OCI-LY1 (cell line): ENCODE measurements around the gene FAM114A1.

Experiments used
- H2AFZ ChIP-seq: fragments of 200-600 bp; sonication (generic), shearing (Covaris generic); 2 replicates; pipeline ENCODE4 v1.6.0; 2014; ENCODE audit warnings: antibody characterized with exemption, mild to moderate bottlenecking, low read length
- H3F3A ChIP-seq: fragments of 200-600 bp; sonication (generic), shearing (Covaris generic); 2 replicates; pipeline ENCODE4 v1.6.0; 2014; ENCODE audit warnings: mild to moderate bottlenecking, antibody characterized with exemption, low read length, moderate library complexity; ENCODE audit not compliant: insufficient read depth
- H3K27ac ChIP-seq: fragments of 200-600 bp; sonication (generic); 2 replicates; pipeline ENCODE4 v1.5.1; 2014; ENCODE audit warnings: low read length, mixed run types, mild to moderate bottlenecking, low read depth; ENCODE audit not compliant: poor library complexity, severe bottlenecking
- H3K27me3 ChIP-seq: fragments of 200-600 bp; sonication (generic); 2 replicates; pipeline ENCODE4 v1.6.0; 2014; ENCODE audit warnings: antibody characterized with exemption, mild to moderate bottlenecking, low read length, moderate library complexity; ENCODE audit not compliant: insufficient read depth
- H3K36me3 ChIP-seq: fragments of 200-600 bp; sonication (generic); 2 replicates; pipeline ENCODE4 v1.6.1; 2014; ENCODE audit warnings: mild to moderate bottlenecking, antibody characterized with exemption, low read length, moderate library complexity, mixed read lengths; ENCODE audit not compliant: insufficient read depth
- H3K4me1 ChIP-seq: fragments of 200-600 bp; sonication (generic); 2 replicates; pipeline ENCODE4 v1.5.1; 2014; ENCODE audit warnings: mild to moderate bottlenecking, low read length, moderate library complexity; ENCODE audit not compliant: insufficient read depth, severe bottlenecking
- H3K4me2 ChIP-seq: fragments of 200-600 bp; sonication (generic), shearing (Covaris generic); 2 replicates; pipeline ENCODE4 v1.6.1; 2014; ENCODE audit warnings: low read length
- H3K4me3 ChIP-seq: fragments of 200-600 bp; sonication (generic); 2 replicates; pipeline ENCODE4 v1.5.1; 2014; ENCODE audit warnings: low read length, low read depth, mild to moderate bottlenecking, mixed read lengths; ENCODE audit not compliant: poor library complexity, severe bottlenecking
- H3K79me2 ChIP-seq: fragments of 200-600 bp; shearing (Covaris generic); 2 replicates; pipeline ENCODE4 v1.6.1; 2016; ENCODE audit warnings: mixed run types, low read length, mixed read lengths; ENCODE audit not compliant: insufficient read depth
- H3K9ac ChIP-seq: fragments of 200-600 bp; sonication (generic), shearing (Covaris generic); 2 replicates; pipeline ENCODE4 v1.6.1; 2014; ENCODE audit warnings: mild to moderate bottlenecking, low read length, mixed read lengths
- H3K9me2 ChIP-seq: fragments of 200-600 bp; sonication (generic), shearing (Covaris generic); 2 replicates; pipeline ENCODE4 v1.6.1; 2014; ENCODE audit warnings: low read depth, mild to moderate bottlenecking, low read length, mixed read lengths
- H3K9me3 ChIP-seq: fragments of 200-600 bp; shearing (Covaris generic); 2 replicates; pipeline ENCODE4 v1.6.1; 2014; ENCODE audit warnings: low read length, mixed read lengths
- H4K20me1 ChIP-seq: fragments of 200-600 bp; sonication (generic), shearing (Covaris generic); 2 replicates; pipeline ENCODE4 v1.6.0; 2016; ENCODE audit warnings: mild to moderate bottlenecking, low read length; ENCODE audit not compliant: insufficient read depth
- CTCF ChIP-seq: fragments of 200-600 bp; sonication (generic), shearing (Covaris generic); IDR thresholded peaks from 2 replicates; pipeline ENCODE4 v1.5.1; 2017; ENCODE audit warnings: mild to moderate bottlenecking, antibody characterized with exemption, low read length, moderate library complexity, mixed read lengths
- EZH2 ChIP-seq: fragments of 200-600 bp; sonication (generic), shearing (Covaris generic); IDR thresholded peaks from 2 replicates; pipeline ENCODE4 v1.8.0; 2017; ENCODE audit warnings: borderline replicate concordance, mixed run types, mild to moderate bottlenecking, antibody characterized with exemption, low read length, moderate library complexity, mixed read lengths

Gene FAM114A1

GRCh38 chr4:38872620-38873019, 5.0 kb downstream of the FAM114A1 start:
- H3K4me3 ChIP-seq, result no peak overlapping the region
- H3K4me2 ChIP-seq, result no peak overlapping the region
- peaks cover 29% of the 10 kb centered on the region for H3K4me1 ChIP-seq
- no peaks in the 10 kb centered on the region for H3K27me3 ChIP-seq
- no peaks in the 10 kb centered on the region for H3F3A ChIP-seq
- no peak for TF ChIP-seq EZH2
- TF ChIP-seq CTCF, result no peak
- H3K79me2 ChIP-seq, result no peaks in the 10 kb centered on the region
- no peak overlapping the region for H3K27ac ChIP-seq
- H3K9ac ChIP-seq, result no peak overlapping the region
- H4K20me1 ChIP-seq, result no peaks in the 10 kb centered on the region
- no peaks in the 10 kb centered on the region for H3K9me3 ChIP-seq
- no peaks in the 10 kb centered on the region for H3K9me2 ChIP-seq
- no peak overlapping the region for H2AFZ ChIP-seq
- H3K36me3 ChIP-seq, result no peaks in the 10 kb centered on the region

DNA sequence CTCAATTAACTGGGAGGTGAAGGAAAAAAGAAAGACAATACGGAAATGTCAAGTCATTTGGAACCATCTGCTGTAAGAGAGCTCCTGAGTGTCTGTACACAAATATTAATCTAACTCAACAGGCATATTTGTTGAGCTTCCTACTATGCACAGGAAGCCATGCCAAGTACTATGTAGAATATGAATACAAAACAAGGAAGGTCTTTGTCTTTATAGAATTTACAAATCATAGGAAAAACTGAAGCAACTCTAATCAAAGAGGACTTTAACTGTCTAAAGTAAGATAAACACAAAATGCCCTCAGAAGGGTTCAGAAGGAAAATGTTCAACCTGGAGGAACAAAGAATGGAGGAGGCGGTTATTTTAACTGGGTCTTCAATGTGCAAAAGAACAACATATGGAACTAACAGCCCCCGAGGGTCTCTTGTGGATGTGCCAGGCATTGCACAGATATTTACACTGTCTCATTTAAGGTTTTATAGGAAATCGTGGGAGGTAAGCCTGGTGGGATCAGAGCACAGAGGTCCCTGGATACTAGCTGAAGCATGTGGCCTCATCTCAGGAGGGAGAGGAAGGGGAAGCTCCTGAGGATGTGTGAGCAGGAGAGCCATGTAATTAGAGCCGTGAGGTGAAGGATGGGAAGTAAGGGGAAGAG, 5.8 kb downstream of the FAM114A1 start:
- Histone ChIP-seq H3K4me1 (peaks cover 22% of the 10 kb centered on the region), H3K9ac (no peak overlapping the region), H3K4me3 (no peak overlapping the region), H3K27me3 (no peaks in the 10 kb centered on the region), H4K20me1 (no peaks in the 10 kb centered on the region), H3K4me2 (no peak overlapping the region), H3K36me3 (no peaks in the 10 kb centered on the region), H3F3A (no peaks in the 10 kb centered on the region), H3K9me2 (no peaks in the 10 kb centered on the region), H2AFZ (no peak overlapping the region), H3K79me2 (no peaks in the 10 kb centered on the region), H3K9me3 (no peaks in the 10 kb centered on the region), H3K27ac (no peak overlapping the region)
- peak; percentile 39; the same call in 1 of the 2 replicates for TF ChIP-seq CTCF
- no peak for TF ChIP-seq EZH2

- peaks cover 11% of the 10 kb centered on the region for H3K4me1 ChIP-seq
- no peaks in the 10 kb centered on the region for H3F3A ChIP-seq
- H3K36me3 ChIP-seq, result no peaks in the 10 kb centered on the region
- no peaks in the 10 kb centered on the region for H3K27me3 ChIP-seq
- H3K9me2 ChIP-seq, result no peaks in the 10 kb centered on the region
- no peaks in the 10 kb centered on the region for H4K20me1 ChIP-seq
- H3K4me3 ChIP-seq, result no peak overlapping the region
- H2AFZ ChIP-seq, result no peak overlapping the region
- no peak overlapping the region for H3K27ac ChIP-seq
- H3K79me2 ChIP-seq, result no peaks in the 10 kb centered on the region
- TF ChIP-seq EZH2, result no peak
- no peak for TF ChIP-seq CTCF
- H3K9me3 ChIP-seq, result no peaks in the 10 kb centered on the region
- no peak overlapping the region for H3K9ac ChIP-seq
- H3K4me2 ChIP-seq, result no peak overlapping the region
Observed at GRCh38 chr4:38876636-38877035, 9.0 kb downstream of the FAM114A1 start.
